ENCODE measurements around the gene ANKS1B. TPM values are rescaled to one million over a fixed set of nuclear protein-coding genes. Genes with fewer than 3 reads are reported as not detected.

The ANKS1B gene
- total and polyA plus RNA-seq, 2 of the 4 experiments (the other 2 are of a cell fraction), result 0.17 to 0.18 TPM

- Histone ChIP-seq H3K4me2 (ENCODE audit: low read depth, low read length) (no peak overlapping the region), H3K79me1 (ENCODE audit: low read depth in 1 of 2, low read length in 2 of 2) (no peaks in the 10 kb centered on the region), H2BK20ac (ENCODE audit: low read depth, low read length) (no peak overlapping the region), H3K9ac (ENCODE audit: low read depth, low read length) (no peak overlapping the region), H3K4me1 (ENCODE audit: control insufficient read depth, insufficient read depth, low read length) (no peaks in the 10 kb centered on the region), H3K9me1 (ENCODE audit: insufficient read depth, low read length) (no peaks in the 10 kb centered on the region), H3K36me3 (ENCODE audit: control insufficient read depth, insufficient read depth, low read length) (no peaks in the 10 kb centered on the region), H2BK120ac (ENCODE audit: low read depth, low read length) (no peak overlapping the region), H4K20me1 (ENCODE audit: insufficient read depth, low read length) (no peaks in the 10 kb centered on the region), H4K91ac (ENCODE audit: insufficient read depth, low read depth, low read length) (no peak overlapping the region), H4K8ac (ENCODE audit: low read depth in 2 of 2, low read length in 2 of 2) (no peak overlapping the region), H3K23ac (ENCODE audit: low read depth, low read length) (no peak overlapping the region), H2BK5ac (ENCODE audit: low read depth, low read length, poor library complexity, severe bottlenecking) (no peak overlapping the region), H2AK5ac (ENCODE audit: low read depth, low read length) (no peak overlapping the region), H2AFZ (replicated peaks; ENCODE audit: low read length, poor library complexity) (no peak overlapping the region), H2BK15ac (ENCODE audit: low read depth, low read length) (no peak overlapping the region), H3K4ac (ENCODE audit: low read depth, low read length) (no peak overlapping the region), H3K18ac (ENCODE audit: low read depth, low read length) (no peak overlapping the region), H3K27ac (ENCODE audit: insufficient read depth, low read length) (no peak overlapping the region), H3K14ac (replicated peaks; ENCODE audit: low read depth, low read length) (no peak overlapping the region), H3K27me3 (ENCODE audit: control insufficient read depth, insufficient read depth, low read length) (no peaks in the 10 kb centered on the region), H4K5ac (ENCODE audit: low read depth, low read length) (no peak overlapping the region), H3K4me3 (ENCODE audit: insufficient read depth, low read depth, low read length) (no peak overlapping the region), H2AK9ac (replicated peaks; ENCODE audit: low read depth, low read length, poor library complexity) (no peak overlapping the region), H3K56ac (ENCODE audit: extremely low read depth, insufficient read depth, low read length) (no peak overlapping the region), H3K9me3 (ENCODE audit: control insufficient read depth, insufficient read depth, low read length) (no peaks in the 10 kb centered on the region)
- no TSS peak for BruUV-seq (replicated peaks)
- TF ChIP-seq CHD1 (IDR thresholded peaks at IDR 0.05; ENCODE audit: low read depth, low read length) (no peak), CEBPB (IDR thresholded peaks at IDR 0.05; ENCODE audit: low read depth, low read length) (no peak), FOS (IDR thresholded peaks at IDR 0.05; ENCODE audit: low read depth, low read length) (no peak), MXI1 (IDR thresholded peaks at IDR 0.05; ENCODE audit: borderline replicate concordance, low read depth, low read length) (no peak), BHLHE40 (IDR thresholded peaks at IDR 0.05; ENCODE audit: low read depth, low read length) (no peak)
- intact Hi-C loops (cut with micrococcal nuclease) (no loop called here), in situ Hi-C loops (cut with MboI; ENCODE audit: low sequenced_read_pairs) (no loop called here), dilution Hi-C loops (cut with HindIII; ENCODE audit: low sequenced_read_pairs, unreplicated experiment) (no loop called here)
- POLR2A ChIA-PET (ENCODE audit: unreplicated experiment), result no interaction called here
- ATAC-seq (ENCODE audit: low read depth), result no peak
- DNase-seq, result no peak
- CTCF ChIA-PET, result no interaction called here
Observed at GRCh38 chr12:99771659-99772058, 213.1 kb downstream of the ANKS1B start.

All from IMR-90 (cell line).